ENCODE data around the gene SOX15.
"Not testable (repeated sequence)": the region's sequence is repeated elsewhere in the genome, so short reads cannot be mapped to it uniquely, and the experiment has no call there.

SOX15 gene

GRCh38 chr17:7610641-7611040 is 20.7 kb upstream of the SOX15 start:
- DNase-seq (ENCODE audit: low read depth in 2 of 2) = no peak

DNA sequence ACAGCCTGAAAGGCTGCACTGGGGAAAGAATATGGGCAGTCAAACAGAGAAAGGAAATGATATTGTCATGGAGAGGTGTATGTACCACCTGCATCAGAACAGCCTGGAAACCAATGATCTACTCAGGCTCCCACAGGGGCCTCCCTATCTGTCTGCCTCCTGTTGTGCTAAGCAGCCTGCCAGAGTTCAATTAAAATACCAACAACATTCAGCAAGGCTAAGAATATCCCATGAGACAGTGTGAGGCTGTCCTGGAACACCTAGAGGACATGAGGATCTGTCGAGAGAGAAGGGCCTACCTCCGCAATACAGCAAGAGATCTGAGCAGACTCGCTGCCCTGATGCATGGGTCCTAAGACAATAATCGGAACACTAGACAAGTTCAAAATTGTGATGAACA is 16.4 kb upstream of the SOX15 start:
- no peak for DNase-seq (ENCODE audit: low read depth in 2 of 2)

GRCh38 chr17:7597561-7597960 is 7.7 kb upstream of the SOX15 start:
- not testable (repeated sequence) for DNase-seq (ENCODE audit: low read depth in 2 of 2)

- DNase-seq (ENCODE audit: low read depth in 2 of 2) = no peak
These were observed 3.4 kb upstream of the SOX15 start for GRCh38 chr17:7593296-7593695.

GRCh38 chr17:7592422-7593021 is 2.6 kb upstream of the SOX15 start:
- DNase-seq (ENCODE audit: low read depth in 2 of 2) = no peak

DNA sequence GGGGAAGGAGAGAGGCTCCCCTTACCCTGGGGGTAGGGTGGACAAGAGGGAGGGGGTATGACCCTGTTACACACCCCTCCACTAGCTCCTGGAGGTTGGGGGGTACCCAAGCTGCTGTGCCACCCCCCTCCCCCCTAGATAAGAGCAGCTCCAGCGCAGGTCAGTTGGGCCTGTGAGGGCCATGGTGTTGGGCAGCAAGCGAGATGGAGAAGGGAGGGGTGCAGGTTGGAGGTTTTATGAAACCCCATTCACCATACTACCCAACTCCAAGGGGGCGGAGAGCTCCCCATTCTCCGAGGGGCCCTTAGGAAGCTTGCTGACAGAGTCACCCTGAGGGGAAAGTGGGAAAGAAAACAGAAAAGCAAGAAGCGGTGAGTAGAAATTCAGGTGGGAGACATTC is 1.7 kb upstream of the SOX15 start:
- no peak for DNase-seq (ENCODE audit: low read depth in 2 of 2)

- DNase-seq (ENCODE audit: low read depth in 2 of 2) = no peak
These were observed 849 bp upstream of the SOX15 start for GRCh38 chr17:7590743-7591142.

DNA sequence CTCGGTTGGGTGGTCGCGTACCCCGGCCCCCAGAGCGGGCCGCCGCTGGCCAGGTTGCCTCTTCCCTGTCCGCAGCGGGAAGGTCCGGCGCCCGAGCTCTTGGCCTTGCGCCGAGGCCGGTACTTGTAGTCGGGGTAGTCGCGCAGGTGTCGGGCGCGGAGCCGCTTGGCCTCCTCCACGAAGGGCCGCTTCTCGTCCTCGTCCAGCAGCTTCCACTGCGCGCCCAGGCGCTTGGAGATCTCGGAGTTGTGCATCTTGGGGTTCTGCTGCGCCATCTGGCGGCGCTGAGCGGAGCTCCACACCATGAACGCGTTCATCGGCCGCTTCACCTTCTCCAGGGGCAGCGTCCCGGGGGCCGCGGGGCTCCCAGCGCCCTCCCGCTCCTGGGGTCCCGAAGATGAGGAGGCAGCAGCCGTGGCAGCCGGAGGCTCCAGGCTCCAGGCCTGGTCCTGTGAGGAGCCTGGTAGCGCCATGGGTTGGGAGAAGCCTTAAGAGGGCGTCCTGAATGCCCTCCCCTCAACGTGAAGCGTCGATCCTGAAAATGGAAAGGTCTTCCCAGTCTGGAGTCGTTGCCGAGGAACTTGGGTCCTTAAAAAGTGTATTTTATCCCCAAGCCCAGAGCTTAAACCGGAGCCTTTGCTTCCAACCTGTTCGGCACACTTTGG is 558 bp downstream of the SOX15 start:
- DNase-seq (ENCODE audit: low read depth in 2 of 2) = peak; percentile 46 to 49

DNA sequence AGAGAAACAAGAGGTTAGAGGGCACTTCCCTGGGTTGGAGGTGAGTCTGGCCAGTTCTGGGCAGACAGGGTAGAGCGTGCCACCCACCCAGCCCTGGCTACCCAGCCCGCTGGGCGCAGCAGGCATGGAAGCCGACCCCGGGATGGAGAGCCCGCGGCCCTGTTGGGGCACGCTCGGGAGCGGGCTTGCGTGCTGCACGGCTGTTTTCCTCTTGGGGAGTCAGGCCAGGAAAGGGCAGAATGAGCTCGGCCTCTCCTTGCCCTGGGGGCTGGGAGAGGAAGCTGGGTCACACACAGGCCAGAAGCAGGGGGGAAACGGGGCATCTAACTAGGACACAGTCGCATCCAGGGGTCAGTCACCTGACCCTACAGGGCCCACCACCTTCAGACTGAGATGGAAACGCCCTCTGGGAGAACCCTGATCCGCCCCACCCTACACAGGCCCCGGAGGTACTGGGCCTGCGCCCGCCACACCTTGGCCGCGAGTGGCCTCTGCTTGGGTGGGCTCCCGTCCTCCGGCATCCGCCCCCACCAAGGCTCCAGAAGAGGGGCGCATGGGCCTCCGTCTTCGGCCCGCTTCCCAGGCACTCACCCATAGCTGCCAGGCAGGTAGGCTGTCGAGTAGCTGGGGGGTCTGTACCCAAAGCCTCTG is 1.2 kb downstream of the SOX15 start:
- no peak for DNase-seq (ENCODE audit: low read depth in 2 of 2)

- no peak for DNase-seq (ENCODE audit: low read depth in 2 of 2)
These were observed 2.3 kb downstream of the SOX15 start for GRCh38 chr17:7587420-7588151.

- no peak for DNase-seq (ENCODE audit: low read depth in 2 of 2)
These were observed 3.0 kb downstream of the SOX15 start for GRCh38 chr17:7586673-7587419.

GRCh38 chr17:7583253-7584109 is 6.4 kb downstream of the SOX15 start, which contains the start of gene MPDU1:
Gene MPDU1 (plus strand): TSS chr17:7583852. CDS start chr17:7583863, 11 bp downstream.
- peak; percentile 91 for DNase-seq (ENCODE audit: low read depth in 2 of 2)

GRCh38 chr17:7582396-7583252 is 7.3 kb downstream of the SOX15 start:
- DNase-seq (ENCODE audit: low read depth in 2 of 2) = no peak

DNA sequence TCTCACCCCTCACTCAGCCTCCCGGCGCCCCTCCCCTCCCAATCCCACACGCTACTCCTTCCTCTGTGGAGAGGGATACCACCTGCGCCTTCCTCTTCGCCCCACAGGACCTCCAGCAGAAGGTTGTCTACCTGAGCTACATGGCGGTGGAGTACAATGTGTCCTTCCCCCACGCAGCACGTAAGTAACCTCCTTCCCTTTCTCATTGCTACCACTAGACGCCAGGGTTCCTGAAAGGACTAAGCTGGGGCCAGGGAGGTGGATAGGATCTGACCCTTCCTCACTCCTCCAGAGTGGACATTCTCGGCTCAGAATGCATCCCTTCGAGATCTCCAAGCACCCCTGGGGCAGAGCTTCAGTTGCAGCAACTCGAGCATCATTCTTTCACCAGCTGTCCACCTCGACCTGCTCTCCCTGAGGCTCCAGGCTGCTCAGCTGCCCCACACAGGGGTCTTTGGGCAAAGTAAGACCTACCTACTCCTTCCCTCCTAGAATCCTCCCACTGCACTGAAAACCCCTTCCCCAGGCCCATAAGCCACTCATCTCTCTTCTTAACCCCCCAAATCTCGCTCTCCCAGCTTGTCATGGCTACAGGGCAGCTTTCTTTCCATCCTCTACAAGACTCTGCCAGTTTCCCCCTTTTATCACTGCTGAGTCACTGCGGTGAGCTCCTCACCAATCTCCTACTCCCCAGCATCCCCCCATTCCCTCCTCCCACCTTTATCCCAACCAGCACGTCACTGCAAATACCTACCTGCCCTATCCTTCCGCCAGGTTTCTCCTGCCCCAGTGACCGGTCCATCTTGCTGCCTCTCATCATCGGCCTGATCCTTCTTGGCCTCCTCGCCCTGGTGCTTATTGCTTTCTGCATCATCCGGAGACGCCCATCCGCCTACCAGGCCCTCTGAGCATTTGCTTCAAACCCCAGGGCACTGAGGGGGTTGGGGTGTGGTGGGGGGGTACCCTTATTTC is 9.0 kb downstream of the SOX15 start:
- DNase-seq (ENCODE audit: low read depth in 2 of 2) = no peak

DNA sequence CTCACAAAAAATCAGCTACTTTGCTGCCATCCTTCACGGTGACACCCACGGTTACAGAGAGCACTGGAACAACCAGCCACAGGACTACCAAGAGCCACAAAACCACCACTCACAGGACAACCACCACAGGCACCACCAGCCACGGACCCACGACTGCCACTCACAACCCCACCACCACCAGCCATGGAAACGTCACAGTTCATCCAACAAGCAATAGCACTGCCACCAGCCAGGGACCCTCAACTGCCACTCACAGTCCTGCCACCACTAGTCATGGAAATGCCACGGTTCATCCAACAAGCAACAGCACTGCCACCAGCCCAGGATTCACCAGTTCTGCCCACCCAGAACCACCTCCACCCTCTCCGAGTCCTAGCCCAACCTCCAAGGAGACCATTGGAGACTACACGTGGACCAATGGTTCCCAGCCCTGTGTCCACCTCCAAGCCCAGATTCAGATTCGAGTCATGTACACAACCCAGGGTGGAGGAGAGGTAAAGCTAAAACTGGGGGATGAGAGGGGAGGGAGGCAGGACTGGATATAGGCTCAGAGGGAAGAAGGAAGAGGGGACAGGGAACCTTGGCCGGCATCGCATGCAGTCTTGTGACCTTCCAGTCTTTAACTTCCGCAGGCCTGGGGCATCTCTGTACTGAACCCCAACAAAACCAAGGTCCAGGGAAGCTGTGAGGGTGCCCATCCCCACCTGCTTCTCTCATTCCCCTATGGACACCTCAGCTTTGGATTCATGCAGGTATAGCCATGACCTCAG is 9.9 kb downstream of the SOX15 start:
- peak in 1 of 2 experiments; percentile 54 for DNase-seq (ENCODE audit: low read depth in 2 of 2)

GRCh38 chr17:7579001-7579833 is 10.7 kb downstream of the SOX15 start, which contains the start of gene CD68:
Gene CD68 (plus strand): TSS chr17:7579638. CDS start chr17:7579678, 40 bp downstream.
- DNase-seq (ENCODE audit: low read depth in 2 of 2) = peak; percentile 67 to 68
